K562 (cell line): ENCODE measurements around the gene PCBP3. TPM values are rescaled to one million over a fixed set of nuclear protein-coding genes. Genes with fewer than 3 reads are reported as not detected.
A peak's percentile ranks its signal among the peaks of the same experiment; 100 is the strongest.

ENCODE experiments used
- ATAC-seq: fragments of 200-7000 bp; cut with Tn5 transposase; 3 replicates; pipeline ENCODE4 v1.9.1; 2020; ENCODE audit warnings: moderate library complexity
- BruUV-seq: library from RNA; stranded (reverse); fragments of 400-500 nt; replicated peaks from 2 replicates; lab custom pipeline; 2021; lab: Mats Ljungman, UMichigan
- CTCF ChIA-PET: fragments of 300-600 bp; formaldehyde crosslinking; extraction: SDS; loops from one replicate; lab custom pipeline; 2021; ENCODE audit warnings: low intra/inter-chr PET ratio; lab: Yijun Ruan, JAX
- POLR2A ChIA-PET: fragments of 300-600, 350-650 bp; sonication (Branson Sonifier 250); formaldehyde crosslinking; extraction: SDS; loops from one replicate; lab custom pipeline; 2021; ENCODE audit warnings: antibody characterized with exemption, inconsistent platforms; lab: Yijun Ruan, JAX
- DNase-seq, 4 experiments: peaks; one replicate each; pipeline versions ENCODE4 v3.0.0 to v3.0.0-alpha.2; 2011 to 2018; ENCODE audit warnings: low spot score in 3 of 4, mixed read lengths in 3 of 4; ENCODE audit errors: extremely low read depth in 1 of 4
- FAIRE-seq: peaks from 2 replicates; lab custom pipeline; 2011; peaks lifted over from hg19 to GRCh38; lab: Jason Lieb, UNC
- H2AFZ ChIP-seq: 2 replicates; pipeline ENCODE4 v1.6.0; 2011; ENCODE audit warnings: low read depth, low read length, control low read depth, inconsistent platforms
- H3K27ac ChIP-seq: fragments of 200-600 bp; 3 replicates; pipeline ENCODE4 v1.8.0; 2011; ENCODE audit warnings: low read depth, mild to moderate bottlenecking, control low read depth, inconsistent platforms, low read length, moderate library complexity, mixed read lengths; ENCODE audit errors: extremely low read depth
- H3K27me3 ChIP-seq, 2 experiments: fragments of 300-600 bp in 1 of 2; 2 replicates in 1 of 2; 3 replicates in 1 of 2; pipeline versions ENCODE4 v1.6.0 to v1.8.0; 2011; ENCODE audit warnings: inconsistent platforms in 2 of 2, low read length in 2 of 2, mild to moderate bottlenecking in 1 of 2, mixed read lengths in 1 of 2, moderate library complexity in 1 of 2; ENCODE audit not compliant: control insufficient read depth in 2 of 2, insufficient read depth in 2 of 2
- H3K36me3 ChIP-seq: fragments of 300-600 bp; 3 replicates; pipeline ENCODE4 v1.8.0; 2011; ENCODE audit warnings: mild to moderate bottlenecking, low read length, inconsistent platforms; ENCODE audit not compliant: control insufficient read depth, insufficient read depth
- H3K4me1 ChIP-seq, 2 experiments: fragments of 200-600 bp in 1 of 2; replicated peaks in 1 of 2; 2 replicates in 1 of 2; 3 replicates in 1 of 2; pipeline versions ENCODE4 v1.5.1 to v1.8.0; 2011; ENCODE audit warnings: inconsistent platforms in 2 of 2, low read length in 2 of 2, mild to moderate bottlenecking in 1 of 2, mixed read lengths in 1 of 2, moderate library complexity in 1 of 2; ENCODE audit not compliant: control insufficient read depth in 2 of 2, insufficient read depth in 2 of 2
- H3K4me2 ChIP-seq: 2 replicates; pipeline ENCODE4 v1.6.1; 2011; ENCODE audit warnings: low read length, control low read depth, inconsistent platforms, mixed read lengths; ENCODE audit not compliant: insufficient read depth
- H3K4me3 ChIP-seq: fragments of 200-600 bp; sonication (generic), shearing (Covaris generic); 2 replicates; pipeline ENCODE4 v1.5.1; 2016; ENCODE audit warnings: control low read depth, inconsistent platforms
- H3K79me2 ChIP-seq: fragments of 200-600 bp; 3 replicates; pipeline ENCODE4 v1.8.0; 2011; ENCODE audit warnings: low read length, inconsistent platforms; ENCODE audit not compliant: control insufficient read depth, insufficient read depth
- H3K9ac ChIP-seq, 2 experiments: 2 replicates each; pipeline versions ENCODE4 v1.6.0 to v1.6.1; 2011; ENCODE audit warnings: low read depth in 2 of 2, low read length in 2 of 2, control low read depth in 1 of 2, inconsistent platforms in 1 of 2, mild to moderate bottlenecking in 1 of 2, mixed read lengths in 1 of 2; ENCODE audit not compliant: insufficient read depth in 1 of 2
- H3K9me1 ChIP-seq: one replicate; pipeline ENCODE4 v1.6.0; 2011; ENCODE audit warnings: inconsistent platforms, mild to moderate bottlenecking, low read length, moderate library complexity; ENCODE audit not compliant: control insufficient read depth, insufficient read depth
- H3K9me3 ChIP-seq: replicated peaks from 2 replicates; pipeline ENCODE4 v1.5.1; 2011; ENCODE audit warnings: low read depth, low read length, inconsistent platforms; ENCODE audit not compliant: control insufficient read depth, insufficient read depth
- H4K20me1 ChIP-seq: replicated peaks from 2 replicates; pipeline ENCODE4 v1.6.1; 2011; ENCODE audit warnings: low read length, inconsistent platforms, mixed read lengths; ENCODE audit not compliant: control insufficient read depth, insufficient read depth
- GATA2 ChIP-seq: sonication (generic); formaldehyde crosslinking; IDR thresholded peaks from 2 replicates; pipeline ENCODE4 v1.4.0; 2020; ENCODE audit warnings: mild to moderate bottlenecking, missing genetic modification reagents
- HMBOX1 ChIP-seq: sonication (generic); IDR thresholded peaks from 2 replicates; pipeline ENCODE4 v1.6.1; 2016
- IRF9 ChIP-seq: fragments of 450-650 bp; IDR thresholded peaks from 2 replicates; pipeline ENCODE4 v1.6.1; 2016; ENCODE audit warnings: missing biosample characterization, missing genetic modification characterization
- PHF20 ChIP-seq: fragments of 450-650 bp; IDR thresholded peaks from 2 replicates; pipeline ENCODE4 v1.6.1; 2018; ENCODE audit not compliant: partially characterized antibody
- ZNF263 ChIP-seq: sonication (generic); formaldehyde crosslinking; IDR thresholded peaks from 2 replicates; pipeline ENCODE4 v1.8.0; 2022; ENCODE audit warnings: mild to moderate bottlenecking, missing genetic modification reagents, borderline replicate concordance
- WGBS: fragments of 100-300 bp; shearing (Covaris generic); methylation state at CpG from one replicate; pipeline ENCODE4 v1.1.6; 2016; ENCODE audit warnings: low coverage, mixed read lengths; ENCODE audit not compliant: insufficient coverage; ENCODE audit errors: missing lambda C conversion rate; 5-methylcytosine and 5-hydroxymethylcytosine counted together
- in situ Hi-C: fragments of 300-500 bp; cut with MboI; formaldehyde crosslinking; loops from 4 replicates; pipeline ENCODE4 v1.15.0; 2018; ENCODE audit warnings: inconsistent platforms, mixed read lengths
- intact Hi-C: fragments of 100-400 bp; cut with micrococcal nuclease; formaldehyde crosslinking; loops from 2 replicates; pipeline ENCODE4 v1.14.2; 2022
- polyA plus RNA-seq, 8 experiments: library from polyadenylated mRNA; depleted of rRNA in 4 of 8; stranded (reverse) in 5 of 8; unstranded in 3 of 8; fragments of >200 nt; fragmentation: Nextera tagmentation in 2 of 8; fragmentation: Illumina TruSeq in 1 of 8; extraction: Ambion mirVana in 2 of 8; extraction: Trizol in 1 of 8; gene quantifications; 2 replicates each; pipeline versions ENCODE4 v1.2.1 to v1.2.3, GENCODE V29; 2011 to 2014; ENCODE audit warnings: inconsistent platforms in 1 of 8, missing spikeins in 1 of 8
- total RNA-seq, 7 experiments: library from RNA; depleted of rRNA in 6 of 7; stranded (reverse); fragments of >200 nt in 6 of 7; fragmentation: Illumina TruSeq in 2 of 7; extraction: Trizol in 2 of 7; gene quantifications; 2 replicates each; pipeline versions ENCODE4 v1.2.1 to v1.2.3, GENCODE V29; 2011 to 2021; ENCODE audit warnings: low replicate concordance in 1 of 7

Gene PCBP3
- total and polyA plus RNA-seq, 9 of the 15 experiments (the other 6 are each of a cell fraction or from before 2014, with no cell fraction given): 0.18 TPM; not detected in 8

- TF ChIP-seq GATA2 (CRISPR knock-in tag) (no peak), HMBOX1 (no peak), IRF9 (no peak)
Observed at GRCh38 chr21:45809421-45809820, 165.9 kb downstream of the PCBP3 start (continued).

- ChIA-PET CTCF (no interaction called here), POLR2A (interaction anchor here (0.6 kb wide), 2 partner anchors 213 to 868 kb away, joined by 3 read pairs; no protein-coding TSS in a partner anchor)
- BruUV-seq: no TSS peak
- H3K9me1 ChIP-seq: no peaks in the 10 kb centered on the region
- H3K4me3 ChIP-seq: no peak overlapping the region
- H3K27me3 ChIP-seq: peaks cover 0 to 14% of the 10 kb centered on the region in 2 experiments; a peak in 2 of 5 replicates
- in situ Hi-C loops (loop anchor here (5.0 kb wide), 1 partner anchor 349 kb away; no protein-coding TSS in a partner anchor), intact Hi-C loops (no loop called here)
- ATAC-seq: no peak
- no peaks in the 10 kb centered on the region for H3K4me1 ChIP-seq
- no peak for DNase-seq
- H3K4me2 ChIP-seq: no peak overlapping the region
- 0 out of 2 replicates have a peak, but pooled peaks cover 3% of the 10 kb centered on the region for H4K20me1 ChIP-seq
- H2AFZ ChIP-seq: no peak overlapping the region
- no peaks in the 10 kb centered on the region for H3K36me3 ChIP-seq
- no peak overlapping the region for H3K9ac ChIP-seq
- TF ChIP-seq PHF20: no peak
- peak; percentile 72 for TF ChIP-seq ZNF263 (CRISPR knock-in tag)
- no peaks in the 10 kb centered on the region for H3K79me2 ChIP-seq
- no peak overlapping the region for H3K27ac ChIP-seq
- 0% methylated on average over 5 of the region's 5 CpGs for WGBS
- FAIRE-seq: no peak
- no peaks in the 10 kb centered on the region for H3K9me3 ChIP-seq
Observed at GRCh38 chr21:45811136-45811535, 167.6 kb downstream of the PCBP3 start.
